Kidney (tissue), 14 donors: ENCODE measurements around the gene AGBL4. TPM values are rescaled to one million over a fixed set of nuclear protein-coding genes. Genes with fewer than 3 reads are reported as not detected.

Experiments
- DNase-seq, 5 donors: peaks; one replicate each; pipeline ENCODE4 v3.0.0-alpha.2; 2013 to 2020
- FAIRE-seq: peaks from 2 replicates; lab custom pipeline; 2012; peaks lifted over from hg19 to GRCh38; lab: Jason Lieb, UNC
- H3K27ac ChIP-seq, 2 donors: one replicate each; pipeline ENCODE4 v1.7.0; 2013; ENCODE audit warnings: low read depth in 2 of 2, low read length in 2 of 2, inconsistent platforms in 1 of 2
- H3K27me3 ChIP-seq: one replicate; pipeline ENCODE4 v1.7.1; 2013; ENCODE audit warnings: low read length, inconsistent platforms; ENCODE audit not compliant: control insufficient read depth, insufficient read depth
- H3K36me3 ChIP-seq, 3 donors: one replicate each; pipeline versions ENCODE4 v1.7.0 to v1.7.1; 2013; ENCODE audit warnings: low read length in 3 of 3, control low read depth in 1 of 3, inconsistent platforms in 1 of 3; ENCODE audit not compliant: insufficient read depth in 3 of 3, control insufficient read depth in 2 of 3
- H3K4me1 ChIP-seq, 3 donors: one replicate each; pipeline versions ENCODE4 v1.7.0 to v1.7.1; 2013; ENCODE audit warnings: low read length in 3 of 3, inconsistent platforms in 1 of 3, low read depth in 1 of 3; ENCODE audit not compliant: control insufficient read depth in 2 of 3, insufficient read depth in 2 of 3
- H3K4me3 ChIP-seq, 3 donors: one replicate each; pipeline versions ENCODE4 v1.7.0 to v1.8.1; 2013; ENCODE audit warnings: low read length in 3 of 3, control low read depth in 1 of 3, inconsistent platforms in 1 of 3
- H3K9ac ChIP-seq, 3 donors: one replicate each; pipeline versions ENCODE4 v1.7.0 to v1.7.1; 2013; ENCODE audit warnings: low read length in 3 of 3, control low read depth in 1 of 3, inconsistent platforms in 1 of 3
- H3K9me3 ChIP-seq, 3 donors: one replicate each; pipeline versions ENCODE4 v1.7.0 to v1.7.1; 2013; ENCODE audit warnings: low read length in 3 of 3, control low read depth in 1 of 3, inconsistent platforms in 1 of 3; ENCODE audit not compliant: control insufficient read depth in 2 of 3, insufficient read depth in 1 of 3
- intact Hi-C: fragments of 100-400 bp; cut with DNase I; formaldehyde crosslinking; loops from one replicate; pipeline ENCODE4 v1.11.1; 2022
- polyA plus RNA-seq: library from polyadenylated mRNA; stranded (reverse); fragments of 350-450 nt; fragmentation: Illumina TruSeq; extraction: RNeasy Lipid Tissue Mini Kit (QIAGEN cat#74804); gene quantifications from one replicate; pipeline ENCODE4 v1.2.3, GENCODE V29; 2014; ENCODE audit warnings: low read depth, low replicate concordance; ENCODE audit not compliant: insufficient read depth
- total RNA-seq: library from RNA; stranded (reverse); fragmentation: NEBNext Ultra II Directional; extraction: Animal tissue kit (Norgen Biotek cat#: 25700); gene quantifications from one replicate; pipeline ENCODE4 v1.2.1, GENCODE V29; 2021
- TF ChIP-seq, protein P1 (sequence below): IDR thresholded peaks from 3 replicates; pipeline ENCODE4 v1.5.1; 2012; ENCODE audit warnings: mild to moderate bottlenecking, moderate library complexity, borderline replicate concordance; ENCODE audit not compliant: insufficient read depth; ENCODE audit errors: extremely low read depth
- donor health status: control.
- donor health status: control.
- donor health status: control.
- donor health status: control.
- donor health status: control.
- donor health status: DM: yes; HTN: yes; CAD: no.
- donor health status: Normal renal cell carcinoma (clear cell type).

AGBL4 gene
- total and polyA plus RNA-seq, 2 donors from 2014 or later: 1.5 to 2.7 TPM

DNA sequence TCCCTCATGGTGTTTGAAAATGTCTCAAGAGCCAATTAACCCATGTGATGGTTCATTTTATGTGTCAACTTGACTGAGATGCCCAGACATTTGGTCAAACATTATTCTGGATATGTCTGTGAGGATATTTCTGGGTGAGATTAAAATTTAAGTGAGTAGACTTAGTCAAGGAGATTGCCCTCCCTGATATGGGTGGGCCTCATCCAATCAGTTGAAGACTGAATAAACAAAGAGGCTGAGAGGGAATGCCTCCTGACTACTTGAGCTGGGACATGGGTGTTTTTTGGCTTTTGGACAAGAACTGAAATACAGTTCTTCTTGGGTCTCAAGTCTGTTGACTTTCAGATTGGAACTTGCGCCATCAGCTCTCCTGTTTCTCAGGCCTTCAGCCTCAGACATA, 1462.3 kb downstream of the AGBL4 start:
- H3K9ac ChIP-seq: no peak overlapping the region
- no peaks in the 10 kb centered on the region for H3K4me1 ChIP-seq
- H3K27me3 ChIP-seq: no peaks in the 10 kb centered on the region
- no peaks in the 10 kb centered on the region for H3K9me3 ChIP-seq
- intact Hi-C loops: no loop called here
- no peak overlapping the region for H3K4me3 ChIP-seq
- no peak for FAIRE-seq
- H3K27ac ChIP-seq: no peak overlapping the region
- TF ChIP-seq, protein P1, sequence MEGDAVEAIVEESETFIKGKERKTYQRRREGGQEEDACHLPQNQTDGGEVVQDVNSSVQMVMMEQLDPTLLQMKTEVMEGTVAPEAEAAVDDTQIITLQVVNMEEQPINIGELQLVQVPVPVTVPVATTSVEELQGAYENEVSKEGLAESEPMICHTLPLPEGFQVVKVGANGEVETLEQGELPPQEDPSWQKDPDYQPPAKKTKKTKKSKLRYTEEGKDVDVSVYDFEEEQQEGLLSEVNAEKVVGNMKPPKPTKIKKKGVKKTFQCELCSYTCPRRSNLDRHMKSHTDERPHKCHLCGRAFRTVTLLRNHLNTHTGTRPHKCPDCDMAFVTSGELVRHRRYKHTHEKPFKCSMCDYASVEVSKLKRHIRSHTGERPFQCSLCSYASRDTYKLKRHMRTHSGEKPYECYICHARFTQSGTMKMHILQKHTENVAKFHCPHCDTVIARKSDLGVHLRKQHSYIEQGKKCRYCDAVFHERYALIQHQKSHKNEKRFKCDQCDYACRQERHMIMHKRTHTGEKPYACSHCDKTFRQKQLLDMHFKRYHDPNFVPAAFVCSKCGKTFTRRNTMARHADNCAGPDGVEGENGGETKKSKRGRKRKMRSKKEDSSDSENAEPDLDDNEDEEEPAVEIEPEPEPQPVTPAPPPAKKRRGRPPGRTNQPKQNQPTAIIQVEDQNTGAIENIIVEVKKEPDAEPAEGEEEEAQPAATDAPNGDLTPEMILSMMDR: no peak
- no peaks in the 10 kb centered on the region for H3K36me3 ChIP-seq
- DNase-seq: no peak

DNA sequence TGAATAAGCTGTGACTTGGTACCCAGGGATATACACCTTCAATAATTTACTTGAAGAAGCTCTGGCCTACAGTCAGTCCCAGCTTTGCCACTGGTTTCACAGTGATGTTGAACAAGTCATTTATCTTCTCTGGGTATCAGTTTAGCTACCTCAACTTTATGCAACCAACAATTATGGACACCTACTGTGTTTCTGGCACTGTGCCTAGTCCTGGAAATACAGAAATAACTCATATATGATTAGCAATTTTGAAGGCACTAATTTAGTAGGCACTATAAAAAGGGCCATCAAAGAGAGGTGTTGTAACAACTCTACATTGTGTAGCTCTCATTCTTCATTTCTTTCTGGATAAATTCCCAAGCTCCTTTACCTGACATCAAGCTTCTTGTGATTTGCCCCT, 1463.2 kb downstream of the AGBL4 start:
- Histone ChIP-seq H3K27ac (no peak overlapping the region), H3K36me3 (no peaks in the 10 kb centered on the region), H3K9ac (no peak overlapping the region), H3K27me3 (no peaks in the 10 kb centered on the region), H3K4me1 (no peaks in the 10 kb centered on the region), H3K4me3 (no peak overlapping the region), H3K9me3 (no peaks in the 10 kb centered on the region)
- FAIRE-seq (no peak), DNase-seq (no peak)
- TF ChIP-seq, protein P1: no peak
- intact Hi-C loops: no loop called here

DNA sequence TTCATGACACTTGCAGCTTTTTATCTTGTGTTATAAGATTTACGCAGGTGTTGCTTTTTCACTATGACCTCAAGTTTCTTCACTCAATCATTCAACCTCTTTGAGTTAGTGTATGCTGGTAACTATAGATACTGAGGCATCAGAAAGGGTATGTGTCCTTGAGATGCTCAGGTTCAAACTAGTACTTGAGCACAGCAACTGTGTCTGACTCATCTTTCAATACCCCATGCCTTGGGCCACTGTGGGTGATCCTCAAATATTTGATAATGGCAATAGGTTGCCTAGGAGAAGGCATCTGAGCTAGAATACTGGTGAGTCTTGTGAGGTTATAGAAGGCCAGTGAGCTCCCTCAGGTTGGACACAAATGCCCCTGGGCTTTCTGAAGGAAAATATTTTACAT, 1463.6 kb downstream of the AGBL4 start:
- Histone ChIP-seq H3K9me3 (no peaks in the 10 kb centered on the region), H3K4me1 (no peaks in the 10 kb centered on the region), H3K27ac (no peak overlapping the region), H3K9ac (no peak overlapping the region), H3K4me3 (no peak overlapping the region), H3K27me3 (no peaks in the 10 kb centered on the region), H3K36me3 (no peaks in the 10 kb centered on the region)
- intact Hi-C loops: no loop called here
- no peak for DNase-seq
- TF ChIP-seq, protein P1: no peak
- no peak for FAIRE-seq

DNA sequence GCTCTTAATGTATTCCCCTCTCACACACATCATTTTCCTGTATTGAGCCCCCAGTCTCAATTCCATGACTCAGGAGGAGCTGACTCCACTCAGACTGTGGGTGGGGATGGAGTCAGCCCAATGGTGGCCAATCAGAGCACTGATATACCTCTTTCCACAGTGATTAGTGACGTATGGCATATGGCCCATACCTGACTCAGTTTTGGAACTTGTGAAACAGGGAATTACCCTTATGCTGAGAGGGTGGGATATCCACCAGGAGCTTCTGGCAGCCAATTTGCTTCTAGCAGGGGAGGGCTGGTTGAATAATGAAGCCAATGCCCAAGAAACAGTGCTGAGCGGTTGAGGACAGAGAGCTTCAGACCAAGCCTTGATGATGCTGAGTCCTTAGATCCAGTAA, 1465.4 kb downstream of the AGBL4 start:
- intact Hi-C loops: no loop called here
- H3K36me3 ChIP-seq: no peaks in the 10 kb centered on the region
- DNase-seq (no peak), FAIRE-seq (no peak)
- no peaks in the 10 kb centered on the region for H3K27me3 ChIP-seq
- no peaks in the 10 kb centered on the region for H3K9me3 ChIP-seq
- H3K27ac ChIP-seq: no peak overlapping the region
- H3K9ac ChIP-seq: no peak overlapping the region
- TF ChIP-seq, protein P1: no peak
- H3K4me1 ChIP-seq: no peaks in the 10 kb centered on the region
- no peak overlapping the region for H3K4me3 ChIP-seq
